Stimulated activated CD4-positive, alpha-beta T cell treated with anti-CD3 and anti-CD28 coated beads, Interleukin-4, amount 100 ng/mL, for 4 hours (primary cell): ENCODE measurements around the gene LRAT.

ENCODE experiments used
- DNase-seq, 2 experiments: peaks; one replicate each; pipeline ENCODE4 v3.0.0-alpha.2; 2020

LRAT gene

GRCh38 chr4:154779362-154779947, 35.7 kb downstream of the LRAT start:
- no peak for DNase-seq

- DNase-seq = no peak
Measured at GRCh38 chr4:154781126-154781982, 37.6 kb downstream of the LRAT start, which contains the start of gene RBM46. RBM46 (plus strand) TSS chr4:154781272; CDS start chr4:154796753, 15,481 bp downstream.

GRCh38 chr4:154781983-154782293, 38.1 kb downstream of the LRAT start:
- no peak for DNase-seq
